HG02943 (cell line): ENCODE data around the gene L3MBTL1.

Experiments used
- ATAC-seq: cut with Tn5 transposase; IDR thresholded peaks from one replicate; pipeline ENCODE4 v1.9.1; 2021; ENCODE audit warnings: mild to moderate bottlenecking, low read depth, moderate library complexity; ENCODE audit not compliant: unreplicated experiment

L3MBTL1 gene

DNA sequence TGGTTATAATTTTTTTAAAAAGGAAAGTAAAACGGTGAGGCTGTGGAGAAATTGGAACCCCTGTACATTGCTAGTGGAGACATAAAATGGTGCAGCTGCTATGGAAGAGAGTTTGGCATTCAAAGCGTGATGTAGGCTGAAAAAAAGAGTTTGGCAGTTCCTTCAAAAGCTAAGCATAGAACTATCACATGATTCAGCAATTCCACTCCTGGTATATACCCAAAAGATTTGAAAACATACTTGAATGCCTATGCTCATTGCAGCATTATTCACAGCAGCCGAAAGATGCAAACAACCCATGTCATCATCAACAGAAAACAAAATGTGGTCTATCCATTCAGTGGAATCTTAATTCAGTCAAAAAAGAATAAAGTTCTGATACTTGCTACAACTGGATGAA is 46.9 kb downstream of the L3MBTL1 start:
- no peak for ATAC-seq

DNA sequence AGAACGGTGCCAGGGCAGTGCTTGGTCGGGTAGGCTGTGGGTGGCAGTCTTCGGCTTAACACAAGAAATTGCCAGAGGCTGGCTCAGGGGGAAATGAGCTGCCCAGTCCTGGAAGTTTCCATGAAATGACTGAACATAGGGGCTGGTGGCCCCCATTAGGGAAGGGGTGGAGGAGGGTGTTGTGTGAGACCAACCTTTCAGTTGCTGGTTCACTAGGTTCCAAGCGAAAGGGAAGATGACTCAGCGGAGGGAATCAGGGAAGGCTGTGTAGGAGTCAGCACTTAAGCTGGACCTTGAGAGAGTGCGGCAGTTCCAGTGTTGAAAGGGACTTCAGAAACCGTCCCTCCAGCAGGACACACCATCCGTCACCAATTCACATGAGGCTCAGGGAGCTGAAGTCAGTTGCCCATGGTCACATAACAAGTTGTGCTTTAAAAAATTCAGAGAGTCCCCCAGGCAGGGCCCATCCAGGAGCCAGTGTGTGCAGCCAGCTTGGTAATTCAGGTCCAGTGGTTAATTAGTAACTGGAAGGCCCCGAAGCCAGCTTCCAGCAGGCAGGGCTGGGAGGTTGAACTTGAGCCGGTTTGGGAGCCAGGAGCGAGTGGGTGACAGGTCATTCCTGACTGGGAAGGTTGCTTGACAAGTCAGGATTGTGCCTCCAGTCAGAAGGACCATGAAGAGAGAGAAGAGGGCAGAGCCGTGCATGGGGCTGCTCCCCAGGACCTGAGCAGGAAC is 51.1 kb downstream of the L3MBTL1 start, which contains the start of gene SGK2:
SGK2 (plus strand) TSS at position 616 of the 735 bp plus-strand sequence. CDS start 7,469 bp downstream, outside the sequence.
- no peak for ATAC-seq

DNA sequence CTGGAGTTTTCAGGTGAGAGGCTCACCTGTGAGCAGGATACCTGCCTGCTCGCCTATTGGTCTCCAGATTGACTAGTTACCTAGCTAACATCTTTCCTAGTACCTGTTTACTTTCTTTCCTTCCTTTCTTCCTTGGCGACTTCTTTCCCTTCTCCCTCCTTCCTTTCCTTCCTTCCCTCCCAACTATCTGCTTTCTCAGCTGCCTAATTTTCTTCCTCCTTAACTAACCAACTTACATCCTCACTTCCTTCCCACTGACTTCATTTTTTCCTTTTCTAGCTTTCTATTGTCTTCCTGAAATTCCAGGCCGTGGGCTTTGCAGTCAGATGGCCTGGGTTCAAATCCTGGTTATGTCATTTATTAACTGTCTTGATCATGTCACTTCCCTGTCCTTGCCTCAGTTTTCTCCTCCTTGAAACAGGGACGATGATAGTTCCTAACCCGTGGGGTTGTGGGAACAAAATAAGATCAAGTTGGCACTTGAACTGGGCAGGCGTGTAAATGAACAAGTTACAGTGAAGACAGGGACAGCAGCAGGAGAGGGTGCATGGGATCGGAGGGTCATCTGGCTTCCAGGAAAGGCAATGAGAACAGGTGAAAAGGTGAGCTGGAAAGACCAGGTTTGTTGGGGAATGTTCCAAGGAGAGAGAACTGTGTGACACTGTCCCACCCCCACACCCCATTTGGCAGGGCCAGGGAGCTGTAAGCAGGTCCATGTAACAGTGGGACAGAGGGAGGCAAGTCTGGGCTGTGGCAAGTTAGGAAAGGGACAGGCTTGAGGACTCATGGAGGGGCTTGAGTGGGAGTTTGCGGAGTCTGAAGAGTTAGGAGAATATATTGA is 51.9 kb downstream of the L3MBTL1 start:
- no peak for ATAC-seq

DNA sequence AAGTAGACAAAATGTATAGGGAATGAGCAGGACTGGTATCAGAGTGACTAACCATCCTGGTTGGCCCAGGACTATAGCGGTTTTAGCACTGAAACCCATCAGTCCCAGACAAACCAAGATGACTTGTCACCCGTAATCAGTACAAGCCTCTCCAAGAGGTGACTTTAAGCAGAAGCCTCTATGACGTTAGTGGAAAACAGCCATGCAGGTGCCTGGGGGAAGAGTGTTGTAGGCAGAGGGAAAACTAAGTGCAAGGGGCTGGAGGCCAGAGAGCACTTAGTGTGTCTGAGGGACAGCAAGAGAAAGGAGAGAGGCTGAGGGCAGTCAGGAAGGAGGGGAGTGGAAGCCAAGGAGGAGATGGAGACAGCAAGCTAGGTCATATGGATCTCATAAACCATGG is 53.5 kb downstream of the L3MBTL1 start:
- ATAC-seq = no peak

DNA sequence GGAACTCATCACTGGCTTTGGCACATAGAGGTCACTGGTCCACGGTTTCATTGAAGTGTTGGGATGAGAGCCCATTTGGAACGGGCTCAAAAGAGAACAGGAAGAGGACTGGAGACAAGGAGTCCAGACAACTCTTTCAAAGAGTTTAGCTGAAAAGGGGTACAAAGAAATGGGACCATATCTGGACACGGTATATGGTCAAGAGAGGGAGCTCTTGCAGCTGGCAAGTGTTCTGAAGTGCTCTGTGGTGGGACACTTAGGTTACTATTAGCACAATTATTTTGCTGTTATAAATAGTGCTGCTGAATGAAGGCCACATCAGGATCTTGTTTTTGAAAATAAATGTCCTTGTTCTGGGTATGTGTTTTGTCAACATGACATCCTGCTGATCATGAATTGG is 55.9 kb downstream of the L3MBTL1 start:
- no peak for ATAC-seq

DNA sequence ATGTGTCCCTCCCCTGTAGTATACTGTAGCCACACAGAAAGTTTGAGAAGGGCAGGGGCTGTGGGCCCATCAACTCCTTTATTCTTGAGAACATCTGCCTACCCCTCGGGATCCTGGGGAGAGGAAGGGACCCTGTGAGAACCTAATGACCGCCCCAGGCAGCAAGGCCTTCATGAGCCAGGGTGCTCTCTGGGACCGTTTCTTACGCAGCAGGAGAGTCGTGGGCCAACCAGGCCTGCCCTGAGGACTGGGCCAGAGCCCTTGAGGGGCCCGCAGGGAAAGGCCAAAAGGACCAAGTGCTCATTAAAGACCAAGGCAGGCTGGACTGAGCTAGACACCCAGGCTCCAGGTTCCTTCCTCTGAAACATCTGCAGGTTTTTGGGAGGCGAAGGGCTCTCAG is 56.5 kb downstream of the L3MBTL1 start:
- ATAC-seq = no peak

DNA sequence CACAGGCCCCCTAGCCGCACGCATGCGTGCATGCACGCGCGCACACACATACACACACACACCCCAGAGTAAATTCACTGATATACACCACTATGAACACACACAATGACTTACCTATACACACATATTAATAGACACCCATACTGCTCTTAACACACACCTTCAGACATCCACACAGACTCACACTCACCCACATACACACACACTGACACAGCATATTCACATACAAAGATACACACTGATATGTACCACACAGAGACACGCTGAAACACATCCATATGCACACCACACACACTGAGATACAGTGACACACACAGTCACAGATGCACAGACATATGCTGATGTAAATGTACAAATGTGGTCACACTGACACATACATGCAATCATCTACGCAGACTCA is 57.0 kb downstream of the L3MBTL1 start:
- ATAC-seq = no peak

DNA sequence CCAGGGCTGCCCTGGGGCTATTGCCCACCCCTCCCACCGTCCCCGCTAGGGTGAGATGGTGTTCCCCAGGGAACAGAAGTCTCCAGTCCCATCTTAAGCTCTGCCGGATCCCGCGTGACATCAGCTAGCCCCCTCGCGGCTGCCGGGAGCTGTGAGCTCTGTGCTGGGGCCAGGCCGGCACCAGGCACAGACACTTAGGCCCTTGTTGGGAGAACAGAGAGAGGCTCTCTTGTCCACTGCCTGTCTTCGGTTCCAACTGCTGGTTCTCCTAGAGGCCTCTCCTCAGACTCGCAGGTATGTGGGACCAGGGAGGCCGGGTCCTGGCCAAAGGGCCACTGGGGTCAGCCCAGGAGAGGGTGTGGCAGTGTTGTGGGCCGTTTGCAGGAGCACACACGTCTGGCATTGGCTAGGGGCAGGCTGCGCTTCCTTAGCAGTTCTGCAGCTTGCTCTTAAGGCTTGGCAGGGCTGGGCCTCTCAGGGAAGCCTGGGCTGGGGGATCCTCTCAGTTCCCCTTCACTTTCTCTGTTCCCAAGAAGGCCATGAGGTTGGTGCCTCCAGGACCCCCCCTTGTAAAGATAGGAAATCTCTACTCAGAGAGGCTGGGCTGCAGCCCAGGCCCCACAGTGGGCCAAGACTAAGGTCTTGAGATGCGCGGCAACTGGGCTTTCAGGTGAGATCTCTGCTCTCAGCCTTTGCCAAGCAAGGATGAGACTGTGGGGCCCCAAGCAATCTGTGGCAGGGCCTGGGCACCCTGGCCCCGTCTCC is 57.7 kb downstream of the L3MBTL1 start:
- ATAC-seq = no peak

DNA sequence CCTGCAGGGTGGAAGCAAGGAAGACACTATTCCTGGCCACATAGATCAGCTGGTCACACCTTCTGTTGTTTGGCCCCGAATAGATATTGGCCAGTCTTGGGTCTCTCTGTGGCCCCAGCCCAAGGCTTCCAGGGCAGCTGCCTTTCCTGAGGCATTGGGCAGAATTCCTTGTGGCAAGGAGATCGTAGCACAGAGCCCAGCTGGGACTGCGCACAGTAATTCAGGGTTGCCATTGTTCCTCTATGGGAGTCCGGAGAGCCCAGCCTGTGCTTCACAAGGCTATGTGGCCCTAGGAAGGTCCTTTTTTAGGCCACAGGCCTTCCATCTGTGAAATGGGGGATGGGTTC is 58.2 kb downstream of the L3MBTL1 start:
- ATAC-seq = no peak

DNA sequence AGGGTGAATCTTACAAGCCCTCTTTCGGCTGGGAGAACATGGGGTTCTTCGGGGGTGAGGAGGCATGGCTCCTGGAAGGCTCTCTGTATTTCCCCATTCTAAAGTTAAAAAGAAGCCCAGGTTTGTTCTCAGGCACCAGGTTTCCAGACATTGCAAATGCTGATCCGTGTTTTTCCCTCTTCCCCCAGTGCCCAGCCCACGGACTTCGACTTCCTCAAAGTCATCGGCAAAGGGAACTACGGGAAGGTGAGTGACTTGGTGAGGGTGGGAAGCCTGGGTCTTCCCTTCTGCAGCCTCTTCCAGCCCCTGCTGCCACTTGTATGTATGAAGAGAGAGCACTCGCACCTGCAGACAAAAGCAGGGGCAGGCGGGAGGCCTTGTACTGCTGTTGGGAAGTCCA is 60.0 kb downstream of the L3MBTL1 start:
- no peak for ATAC-seq

DNA sequence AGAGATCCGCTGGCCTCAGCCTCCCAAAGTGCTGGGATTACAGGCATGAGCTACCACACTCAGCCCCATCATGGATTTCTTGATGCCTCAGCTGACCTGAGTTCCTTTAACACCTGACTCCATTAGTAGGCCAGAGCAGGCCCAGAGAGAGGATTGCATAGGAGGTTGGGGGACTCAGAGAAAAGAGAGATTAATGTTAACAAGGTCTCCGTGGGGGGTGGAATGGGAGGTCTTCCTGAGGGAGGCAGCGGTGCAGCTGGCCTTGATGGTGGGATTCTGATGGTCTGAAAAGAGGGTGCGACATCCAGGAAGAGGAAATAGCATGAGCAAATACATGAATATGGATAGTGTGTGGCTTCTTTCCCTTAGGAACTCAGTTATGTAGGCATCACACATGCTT is 61.2 kb downstream of the L3MBTL1 start:
- no peak for ATAC-seq

DNA sequence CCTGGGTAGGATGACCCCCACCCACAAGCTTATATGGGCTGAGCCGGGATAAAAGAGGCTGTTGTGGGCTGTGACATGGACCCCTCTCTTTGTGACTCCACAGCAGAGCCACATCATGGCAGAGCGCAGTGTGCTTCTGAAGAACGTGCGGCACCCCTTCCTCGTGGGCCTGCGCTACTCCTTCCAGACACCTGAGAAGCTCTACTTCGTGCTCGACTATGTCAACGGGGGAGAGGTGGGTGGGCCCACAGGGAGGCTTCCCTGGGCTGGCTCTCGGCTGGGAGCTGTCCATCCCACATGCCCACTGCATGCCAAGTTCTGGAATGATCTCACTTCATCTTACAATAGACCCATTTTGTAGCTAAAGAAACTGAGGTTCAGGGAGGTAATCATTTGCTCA is 61.8 kb downstream of the L3MBTL1 start:
- ATAC-seq = no peak

DNA sequence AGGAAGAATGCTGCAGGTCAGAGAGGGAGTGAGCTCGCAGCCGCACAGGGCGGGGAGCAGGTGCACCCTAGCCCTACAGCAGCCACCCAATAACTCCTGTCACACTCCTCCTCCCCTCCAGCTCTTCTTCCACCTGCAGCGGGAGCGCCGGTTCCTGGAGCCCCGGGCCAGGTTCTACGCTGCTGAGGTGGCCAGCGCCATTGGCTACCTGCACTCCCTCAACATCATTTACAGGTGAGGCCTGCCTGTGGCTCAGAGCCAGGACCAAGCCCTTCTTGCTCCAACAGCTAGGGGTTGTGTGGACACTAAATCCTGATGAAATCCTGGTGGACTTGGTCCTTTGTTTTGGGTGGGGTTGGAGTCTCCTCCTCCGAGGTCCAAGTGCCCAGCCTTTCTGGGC is 63.0 kb downstream of the L3MBTL1 start:
- no peak for ATAC-seq

DNA sequence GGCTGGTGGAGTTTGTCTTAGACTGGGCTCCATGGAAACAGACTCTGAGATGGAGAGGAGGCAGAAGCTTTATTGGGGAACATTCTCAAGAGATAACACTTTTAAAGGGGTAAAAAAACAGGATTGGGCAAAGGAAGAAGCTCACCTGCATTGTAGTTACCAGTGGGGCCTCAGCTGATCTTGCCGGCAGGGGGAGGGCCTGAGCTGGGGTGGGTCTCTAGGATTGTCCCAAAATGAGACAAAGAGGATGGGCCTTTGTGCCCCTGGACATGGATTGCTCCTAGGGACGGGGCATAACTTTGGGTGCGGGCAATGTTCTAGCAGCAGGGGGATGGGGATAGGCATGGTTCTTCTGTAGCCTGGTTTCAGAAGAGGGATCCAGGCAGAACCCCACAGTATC is 63.8 kb downstream of the L3MBTL1 start:
- ATAC-seq = no peak

DNA sequence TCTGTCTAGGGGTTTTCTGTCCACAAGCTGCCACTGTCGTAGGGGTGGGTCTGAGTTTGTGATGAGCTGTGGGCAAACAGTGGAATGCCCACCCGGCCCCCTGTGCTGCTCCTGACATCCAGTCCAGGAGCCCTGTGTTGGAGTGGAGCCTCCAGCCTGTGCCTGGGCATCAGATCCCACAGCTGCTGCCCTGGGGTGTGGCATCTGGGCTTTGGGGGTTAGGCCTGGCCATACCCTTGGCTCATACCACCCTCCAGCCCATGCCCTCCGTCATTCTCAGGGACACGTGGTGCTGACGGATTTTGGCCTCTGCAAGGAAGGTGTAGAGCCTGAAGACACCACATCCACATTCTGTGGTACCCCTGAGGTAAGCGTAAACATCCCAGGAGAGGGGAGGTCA is 64.3 kb downstream of the L3MBTL1 start:
- no peak for ATAC-seq

DNA sequence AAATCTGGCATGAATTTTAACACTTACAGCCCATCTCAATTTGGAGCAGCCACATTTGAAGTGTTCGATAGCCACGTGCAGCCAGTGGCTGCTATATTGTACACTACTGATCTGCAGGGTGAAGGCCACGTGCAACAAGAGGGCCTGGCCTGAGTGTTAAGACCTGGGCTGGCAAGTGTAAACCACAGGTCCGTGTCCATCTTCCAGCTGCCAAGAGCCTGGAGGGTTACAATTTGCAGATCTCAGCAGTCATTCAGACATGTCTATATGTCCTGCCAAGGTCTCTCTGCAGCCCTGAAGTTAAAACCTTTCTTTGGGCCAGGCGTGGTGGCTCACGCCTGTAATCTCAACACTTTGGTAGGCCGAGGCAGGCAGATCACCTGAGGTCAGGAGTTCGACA is 65.4 kb downstream of the L3MBTL1 start:
- ATAC-seq = no peak

DNA sequence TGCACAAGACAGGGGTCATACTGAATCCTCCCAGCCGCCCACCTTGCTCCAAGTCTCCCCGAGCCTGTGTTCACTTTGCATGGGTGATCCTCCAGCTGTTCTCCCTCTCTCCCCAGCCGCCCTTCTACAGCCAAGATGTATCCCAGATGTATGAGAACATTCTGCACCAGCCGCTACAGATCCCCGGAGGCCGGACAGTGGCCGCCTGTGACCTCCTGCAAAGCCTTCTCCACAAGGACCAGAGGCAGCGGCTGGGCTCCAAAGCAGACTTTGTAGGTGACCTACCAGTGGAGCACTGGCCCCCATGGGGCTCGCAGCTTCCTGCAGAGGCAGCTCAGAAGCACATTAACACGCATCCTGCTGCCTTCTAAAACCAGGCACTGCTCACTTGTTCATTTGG is 68.6 kb downstream of the L3MBTL1 start:
- no peak for ATAC-seq

DNA sequence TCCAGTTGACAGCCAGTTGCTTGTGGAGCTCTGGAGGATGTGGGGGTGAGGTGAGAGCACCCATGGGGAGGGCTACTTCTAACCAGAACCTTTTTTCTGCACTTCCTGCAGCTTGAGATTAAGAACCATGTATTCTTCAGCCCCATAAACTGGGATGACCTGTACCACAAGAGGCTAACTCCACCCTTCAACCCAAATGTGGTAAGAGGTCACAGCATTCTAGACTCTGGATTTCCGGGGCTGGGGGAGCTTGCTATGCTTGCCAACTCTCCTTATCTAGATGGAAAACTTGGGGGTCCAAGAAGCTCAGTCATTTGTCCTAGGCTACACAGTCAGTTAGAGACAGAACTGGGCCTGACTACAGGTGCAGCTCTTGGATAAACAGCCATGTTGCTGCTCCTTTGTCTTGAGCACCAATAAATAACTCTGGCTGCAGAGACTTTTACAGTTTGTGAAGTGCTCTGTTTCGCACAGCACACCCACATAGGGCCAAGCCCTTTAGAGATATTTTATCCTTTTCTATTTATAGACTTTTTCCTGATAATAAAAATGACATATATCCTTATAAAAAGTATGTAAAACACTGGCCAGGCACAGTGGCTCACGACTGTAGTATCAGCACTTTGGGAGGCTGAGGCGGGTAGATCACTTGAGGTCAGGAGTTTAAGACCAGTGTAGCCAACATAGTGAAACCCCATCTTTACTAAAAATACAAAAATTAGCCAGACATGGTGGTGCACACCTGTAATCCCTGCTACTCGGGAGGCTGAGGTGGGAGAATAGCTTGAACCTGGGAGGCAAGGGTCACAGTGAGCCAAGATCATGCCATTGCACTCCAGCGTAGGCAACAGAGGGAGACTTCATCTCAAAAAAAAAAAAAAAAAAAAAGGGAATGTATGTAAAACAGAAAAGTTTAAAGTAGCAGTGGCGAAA is 72.6 kb downstream of the L3MBTL1 start:
- ATAC-seq = no peak

DNA sequence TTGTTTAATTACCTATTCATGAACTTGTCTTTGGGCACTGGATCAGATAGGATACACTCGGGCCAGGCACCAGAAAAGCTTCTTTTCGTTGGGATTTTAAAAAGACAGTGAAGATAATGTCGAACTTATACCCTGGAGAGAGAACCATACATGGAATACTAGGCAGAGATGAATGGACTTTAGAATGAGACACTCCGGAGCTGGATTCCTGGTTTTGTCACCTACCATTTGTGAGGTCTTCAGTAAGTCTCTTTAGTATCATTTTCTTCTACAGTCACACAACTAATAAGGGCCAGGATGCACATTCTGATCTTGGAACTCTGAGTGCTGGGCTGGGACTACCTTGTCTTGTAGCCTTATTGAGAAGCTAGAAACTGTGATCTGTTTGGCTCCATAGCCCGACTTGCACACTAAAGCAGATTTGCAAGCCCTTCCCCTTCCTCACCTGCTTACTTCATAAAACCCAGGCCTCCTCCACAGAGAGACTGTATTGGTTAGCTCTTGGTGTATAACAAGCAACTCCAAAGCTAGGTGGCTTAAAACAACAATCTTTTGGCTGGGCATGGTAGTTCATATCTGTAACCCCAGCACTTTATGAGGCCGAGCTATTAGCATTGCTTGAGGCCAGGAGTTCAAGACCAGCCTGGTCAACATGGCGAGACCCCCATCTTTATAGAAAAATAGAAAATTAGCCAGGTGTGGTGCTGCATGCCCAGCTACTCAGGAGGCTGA is 75.8 kb downstream of the L3MBTL1 start:
- no peak for ATAC-seq
